Mononuclear cell (primary cell): ENCODE results near the gene NT5DC3. TPM values are rescaled to one million over a fixed set of nuclear protein-coding genes. Genes with fewer than 3 reads are reported as not detected.

Source experiments
- total RNA-seq: library from RNA; depleted of rRNA; stranded (reverse); fragments of >200 nt; gene quantifications from one replicate; pipeline ENCODE4 v1.2.3, GENCODE V29; 2012

The NT5DC3 gene
- total RNA-seq, 1 donor = 1.9 TPM

Other genes starting within 250 kb of the NT5DC3 start
- 412 TPM for gene HSP90B1, start 89.2 kb upstream of the NT5DC3 start, total RNA-seq
- gene TDG, start 124.6 kb upstream of the NT5DC3 start, total RNA-seq = 44.9 TPM
- not detected for gene GLT8D2, start 209.0 kb upstream of the NT5DC3 start, total RNA-seq
- 23.4 TPM for gene HCFC2, start 223.3 kb upstream of the NT5DC3 start, total RNA-seq